SU-DHL-6 (cell line): Measurements from ENCODE around the gene MOB3B.

ENCODE experiments used
- H2AFZ ChIP-seq: fragments of 200-600 bp; sonication (generic); 2 replicates; pipeline ENCODE4 v1.6.1; 2014; ENCODE audit warnings: low read depth, mild to moderate bottlenecking, moderate library complexity, mixed read lengths, antibody characterized with exemption, low read length; ENCODE audit not compliant: severe bottlenecking
- H3F3A ChIP-seq: fragments of 200-600 bp; shearing (Covaris generic); 2 replicates; pipeline ENCODE4 v1.6.0; 2016; ENCODE audit warnings: antibody characterized with exemption, mild to moderate bottlenecking; ENCODE audit not compliant: insufficient read depth
- H3K27ac ChIP-seq: fragments of 200-600 bp; sonication (generic); 2 replicates; pipeline ENCODE4 v1.5.1; 2016; ENCODE audit warnings: low read depth, mild to moderate bottlenecking, low read length, moderate library complexity, mixed read lengths
- H3K27me3 ChIP-seq: fragments of 200-600 bp; sonication (generic), shearing (Covaris generic); 2 replicates; pipeline ENCODE4 v1.6.0; 2014; ENCODE audit warnings: mild to moderate bottlenecking, low read length
- H3K36me3 ChIP-seq: fragments of 200-600 bp; sonication (generic); 2 replicates; pipeline ENCODE4 v1.6.1; 2014; ENCODE audit warnings: mild to moderate bottlenecking, low read length, mixed read lengths
- H3K4me2 ChIP-seq: fragments of 300-600, 200-600 bp; shearing (Covaris generic), sonication (generic); 2 replicates; pipeline ENCODE4 v1.6.0; 2014; ENCODE audit warnings: low read length, low read depth, mild to moderate bottlenecking; ENCODE audit not compliant: poor library complexity, severe bottlenecking
- H3K4me3 ChIP-seq: fragments of 200-600 bp; sonication (generic); 2 replicates; pipeline ENCODE4 v1.5.1; 2014; ENCODE audit warnings: antibody characterized with exemption, low read length, mild to moderate bottlenecking, mixed read lengths; ENCODE audit not compliant: insufficient read depth, poor library complexity, severe bottlenecking
- H3K79me2 ChIP-seq: fragments of 200-600 bp; sonication (generic); 2 replicates; pipeline ENCODE4 v1.6.1; 2014; ENCODE audit warnings: mild to moderate bottlenecking, low read length, moderate library complexity; ENCODE audit not compliant: insufficient read depth
- H3K9ac ChIP-seq: fragments of 200-600 bp; sonication (generic); 2 replicates; pipeline ENCODE4 v1.7.0; 2014; ENCODE audit warnings: mild to moderate bottlenecking, low read length
- H3K9me2 ChIP-seq: fragments of 200-600 bp; sonication (generic); replicated peaks from 2 replicates; pipeline ENCODE4 v1.6.1; 2014; ENCODE audit warnings: low read length; ENCODE audit not compliant: insufficient read depth
- H3K9me3 ChIP-seq: fragments of 200-600 bp; sonication (generic); 2 replicates; pipeline ENCODE4 v1.6.1; 2014; ENCODE audit warnings: low read length, mixed read lengths; ENCODE audit not compliant: insufficient read depth
- H4K20me1 ChIP-seq: fragments of 200-600 bp; sonication (generic); 2 replicates; pipeline ENCODE4 v1.6.1; 2014; ENCODE audit warnings: low read depth, mild to moderate bottlenecking, antibody characterized with exemption, low read length, moderate library complexity, mixed read lengths
- EZH2phosphoT487 ChIP-seq: fragments of 200-600 bp; sonication (generic), shearing (Covaris generic); conservative IDR thresholded peaks from 2 replicates; pipeline ENCODE4 v1.6.1; 2018; ENCODE audit warnings: mild to moderate bottlenecking, antibody characterized with exemption, low read length, moderate library complexity, mixed read lengths
- TF ChIP-seq, protein P1 (sequence below): fragments of 200-600 bp; sonication (generic); IDR thresholded peaks from one replicate; pipeline ENCODE4 v1.5.1; 2017; ENCODE audit warnings: antibody characterized with exemption, mild to moderate bottlenecking, low read length, moderate library complexity; ENCODE audit not compliant: insufficient read depth, poor library complexity, severe bottlenecking

The MOB3B gene

DNA sequence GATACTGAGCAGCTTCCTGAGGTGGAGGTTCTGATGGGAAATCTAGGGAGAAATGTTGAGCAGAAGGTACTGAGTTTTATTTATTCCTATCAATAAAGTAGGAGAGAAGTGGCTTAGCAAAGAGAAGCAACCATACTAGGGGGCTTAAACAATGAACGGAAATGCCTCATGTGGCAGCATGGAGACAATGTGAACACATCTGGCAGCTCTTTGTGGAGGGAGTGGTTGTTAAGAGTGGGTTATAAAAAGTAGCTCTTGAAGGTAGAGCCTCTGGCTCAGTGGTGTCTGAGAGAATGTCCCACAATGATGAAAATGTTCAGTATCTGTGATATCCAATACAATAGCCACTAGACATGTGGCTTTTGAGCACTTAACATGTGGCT is 179.9 kb downstream of the MOB3B start:
- no peak overlapping the region for H3K4me2 ChIP-seq
- H3K36me3 ChIP-seq: no peaks in the 10 kb centered on the region
- H3K27me3 ChIP-seq: no peaks in the 10 kb centered on the region
- no peak overlapping the region for H2AFZ ChIP-seq
- no peaks in the 10 kb centered on the region for H4K20me1 ChIP-seq
- no peak overlapping the region for H3K27ac ChIP-seq
- no peaks in the 10 kb centered on the region for H3K9me3 ChIP-seq
- H3K79me2 ChIP-seq: no peaks in the 10 kb centered on the region
- no peaks in the 10 kb centered on the region for H3K9me2 ChIP-seq
- no peak overlapping the region for H3K4me3 ChIP-seq
- no peaks in the 10 kb centered on the region for H3F3A ChIP-seq
- no peak overlapping the region for H3K9ac ChIP-seq
- TF ChIP-seq, protein P1, sequence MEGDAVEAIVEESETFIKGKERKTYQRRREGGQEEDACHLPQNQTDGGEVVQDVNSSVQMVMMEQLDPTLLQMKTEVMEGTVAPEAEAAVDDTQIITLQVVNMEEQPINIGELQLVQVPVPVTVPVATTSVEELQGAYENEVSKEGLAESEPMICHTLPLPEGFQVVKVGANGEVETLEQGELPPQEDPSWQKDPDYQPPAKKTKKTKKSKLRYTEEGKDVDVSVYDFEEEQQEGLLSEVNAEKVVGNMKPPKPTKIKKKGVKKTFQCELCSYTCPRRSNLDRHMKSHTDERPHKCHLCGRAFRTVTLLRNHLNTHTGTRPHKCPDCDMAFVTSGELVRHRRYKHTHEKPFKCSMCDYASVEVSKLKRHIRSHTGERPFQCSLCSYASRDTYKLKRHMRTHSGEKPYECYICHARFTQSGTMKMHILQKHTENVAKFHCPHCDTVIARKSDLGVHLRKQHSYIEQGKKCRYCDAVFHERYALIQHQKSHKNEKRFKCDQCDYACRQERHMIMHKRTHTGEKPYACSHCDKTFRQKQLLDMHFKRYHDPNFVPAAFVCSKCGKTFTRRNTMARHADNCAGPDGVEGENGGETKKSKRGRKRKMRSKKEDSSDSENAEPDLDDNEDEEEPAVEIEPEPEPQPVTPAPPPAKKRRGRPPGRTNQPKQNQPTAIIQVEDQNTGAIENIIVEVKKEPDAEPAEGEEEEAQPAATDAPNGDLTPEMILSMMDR: no peak
- TF ChIP-seq EZH2phosphoT487: no peak

- H3K79me2 ChIP-seq: no peaks in the 10 kb centered on the region
- H3K9me3 ChIP-seq: no peaks in the 10 kb centered on the region
- TF ChIP-seq, protein P1: no peak
- no peak for TF ChIP-seq EZH2phosphoT487
- no peak overlapping the region for H3K27ac ChIP-seq
- no peaks in the 10 kb centered on the region for H3K27me3 ChIP-seq
- H3F3A ChIP-seq: no peaks in the 10 kb centered on the region
- H3K4me2 ChIP-seq: no peak overlapping the region
- H3K4me3 ChIP-seq: no peak overlapping the region
- no peaks in the 10 kb centered on the region for H3K9me2 ChIP-seq
- H3K36me3 ChIP-seq: no peaks in the 10 kb centered on the region
- no peak overlapping the region for H3K9ac ChIP-seq
- no peak overlapping the region for H2AFZ ChIP-seq
- H4K20me1 ChIP-seq: no peaks in the 10 kb centered on the region
Measured at GRCh38 chr9:27348785-27349697, 180.6 kb downstream of the MOB3B start.

DNA sequence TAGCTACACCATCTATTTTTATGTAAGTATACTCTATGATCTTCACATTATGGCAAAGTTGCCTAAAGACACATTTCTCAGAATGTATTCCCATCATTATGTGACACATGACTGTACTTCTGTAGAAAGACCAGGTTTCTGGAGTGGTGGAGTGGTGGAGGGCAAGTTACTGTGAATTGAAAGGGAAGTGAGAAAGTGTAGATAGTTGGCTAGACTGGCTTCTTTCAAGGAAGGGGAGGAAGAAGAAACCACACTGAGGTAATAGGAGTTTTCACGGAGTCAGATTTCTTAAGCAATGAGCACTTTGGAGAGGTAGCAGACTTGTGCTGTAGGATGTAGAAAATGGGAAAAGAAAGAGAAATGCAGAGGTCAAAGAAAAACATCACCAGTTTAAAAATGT is 181.7 kb downstream of the MOB3B start:
- Histone ChIP-seq H3K79me2 (no peaks in the 10 kb centered on the region), H3K9me3 (no peaks in the 10 kb centered on the region), H3K27ac (no peak overlapping the region), H3K4me3 (no peak overlapping the region), H3F3A (no peaks in the 10 kb centered on the region), H3K27me3 (no peaks in the 10 kb centered on the region), H3K4me2 (no peak overlapping the region), H4K20me1 (no peaks in the 10 kb centered on the region), H2AFZ (no peak overlapping the region), H3K9ac (no peak overlapping the region), H3K9me2 (no peaks in the 10 kb centered on the region), H3K36me3 (no peaks in the 10 kb centered on the region)
- TF ChIP-seq, protein P1: no peak
- TF ChIP-seq EZH2phosphoT487: no peak
